KMS-11 (cell line): ENCODE data around the gene VAC14.

ENCODE experiments used
- H2AFZ ChIP-seq: fragments of 200-600 bp; sonication (generic); 2 replicates; pipeline ENCODE4 v1.6.1; 2016; ENCODE audit warnings: antibody characterized with exemption, mixed run types, low read depth
- H3K27ac ChIP-seq: fragments of 200-600 bp; sonication (generic); 2 replicates; pipeline ENCODE4 v1.6.1; 2016; ENCODE audit warnings: mild to moderate bottlenecking, mixed run types
- H3K27me3 ChIP-seq: fragments of 200-600 bp; sonication (generic); 2 replicates; pipeline ENCODE4 v1.6.1; 2017; ENCODE audit warnings: mild to moderate bottlenecking, low read depth, mixed run types, moderate library complexity; ENCODE audit not compliant: insufficient read depth
- H3K36me3 ChIP-seq: fragments of 200-600 bp; sonication (generic); 2 replicates; pipeline ENCODE4 v1.6.1; 2017; ENCODE audit warnings: mild to moderate bottlenecking, mixed run types; ENCODE audit not compliant: insufficient read depth
- H3K4me1 ChIP-seq: fragments of 200-600 bp; sonication (generic); 2 replicates; pipeline ENCODE4 v1.6.1; 2016; ENCODE audit warnings: mild to moderate bottlenecking, low read depth, mixed run types; ENCODE audit not compliant: poor library complexity, severe bottlenecking
- H3K4me2 ChIP-seq: fragments of 200-600 bp; sonication (generic); 2 replicates; pipeline ENCODE4 v1.7.0; 2016; ENCODE audit warnings: mild to moderate bottlenecking, mixed run types
- H3K4me3 ChIP-seq: fragments of 200-600 bp; sonication (generic); IDR thresholded peaks from 2 replicates; pipeline ENCODE4 v1.6.1; 2017; ENCODE audit warnings: low read depth, low read length, mixed read lengths; ENCODE audit not compliant: insufficient read depth
- H3K79me2 ChIP-seq: fragments of 200-600 bp; sonication (generic); 2 replicates; pipeline ENCODE4 v1.6.1; 2016; ENCODE audit warnings: low read depth, mixed run types; ENCODE audit not compliant: insufficient read depth
- H3K9ac ChIP-seq: fragments of 200-600 bp; sonication (generic); 2 replicates; pipeline ENCODE4 v1.6.1; 2016; ENCODE audit warnings: mild to moderate bottlenecking, mixed run types
- H4K20me1 ChIP-seq: fragments of 200-600 bp; sonication (generic); 2 replicates; pipeline ENCODE4 v1.6.1; 2016; ENCODE audit warnings: mild to moderate bottlenecking, mixed run types; ENCODE audit not compliant: insufficient read depth
- CTCF ChIP-seq: fragments of 200-600 bp; sonication (generic); conservative IDR thresholded peaks from 2 replicates; pipeline ENCODE4 v1.6.1; 2017; ENCODE audit warnings: low read depth, mild to moderate bottlenecking, antibody characterized with exemption, low read length, moderate library complexity, mixed read lengths

Gene VAC14

GRCh38 chr16:70691223-70692129, 109.5 kb downstream of the VAC14 start:
- H3K79me2 ChIP-seq = no peaks in the 10 kb centered on the region
- no peak for TF ChIP-seq CTCF
- no peak overlapping the region for H2AFZ ChIP-seq
- no peaks in the 10 kb centered on the region for H3K36me3 ChIP-seq
- no peak overlapping the region for H3K4me3 ChIP-seq
- no peaks in the 10 kb centered on the region for H4K20me1 ChIP-seq
- no peak overlapping the region for H3K27ac ChIP-seq
- H3K4me1 ChIP-seq = peaks cover 9% of the 10 kb centered on the region
- no peaks in the 10 kb centered on the region for H3K27me3 ChIP-seq
- H3K4me2 ChIP-seq = no peak overlapping the region
- no peak overlapping the region for H3K9ac ChIP-seq

- no peak overlapping the region for H3K9ac ChIP-seq
Observed at GRCh38 chr16:70689970-70690891, 110.7 kb downstream of the VAC14 start.

DNA sequence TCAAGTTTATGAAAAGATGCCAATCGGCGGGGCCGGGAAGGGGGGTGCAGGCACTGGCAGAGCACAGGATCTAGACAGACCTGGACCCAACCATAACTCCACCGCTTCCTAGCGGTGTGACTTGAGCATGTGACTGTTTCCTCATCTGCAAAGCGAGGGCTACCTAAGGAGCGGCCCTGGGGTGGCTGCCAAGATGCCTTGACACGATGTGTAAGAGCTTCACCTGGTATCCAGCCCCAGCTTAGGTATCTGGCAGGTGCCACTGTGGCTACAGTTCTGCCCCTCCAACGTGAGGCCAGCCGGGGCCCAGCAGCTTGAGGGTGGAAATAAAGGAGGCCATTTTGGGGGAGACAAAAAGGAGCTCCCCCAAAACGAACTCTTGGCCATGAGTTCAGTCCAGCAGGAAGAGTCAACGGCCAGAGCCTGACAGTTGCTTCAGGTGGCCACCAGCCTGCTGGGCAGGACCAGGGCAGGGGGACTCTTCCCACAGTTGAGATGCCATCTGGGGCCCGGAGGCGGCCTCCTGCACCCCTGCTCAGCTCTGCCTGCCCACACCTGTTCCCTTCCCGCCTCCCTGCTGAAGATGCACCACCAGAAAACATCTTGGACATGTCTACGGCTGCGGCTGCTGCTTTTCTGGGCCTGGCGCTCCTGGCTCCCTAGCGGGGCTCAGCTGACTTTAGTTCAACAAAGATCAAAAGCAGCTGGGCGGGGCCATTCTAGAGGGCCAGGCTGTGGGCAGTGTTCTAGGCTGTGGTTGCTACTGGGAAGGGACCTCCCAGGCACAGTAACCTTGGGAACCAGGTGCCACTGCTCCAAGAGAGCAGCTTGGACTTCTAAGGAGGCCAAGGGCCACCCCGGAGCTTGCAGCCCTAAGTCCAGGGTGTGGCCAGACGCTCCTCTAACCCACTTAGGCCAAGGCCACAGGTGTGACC, 111.7 kb downstream of the VAC14 start:
- no peak overlapping the region for H3K4me3 ChIP-seq
- no peak overlapping the region for H3K27ac ChIP-seq
- H3K4me2 ChIP-seq = no peak overlapping the region
- no peaks in the 10 kb centered on the region for H3K27me3 ChIP-seq
- no peak for TF ChIP-seq CTCF
- H3K36me3 ChIP-seq = no peaks in the 10 kb centered on the region
- H4K20me1 ChIP-seq = no peaks in the 10 kb centered on the region
- no peak overlapping the region for H2AFZ ChIP-seq
- H3K9ac ChIP-seq = no peak overlapping the region
- H3K4me1 ChIP-seq = no peaks in the 10 kb centered on the region
- H3K79me2 ChIP-seq = no peaks in the 10 kb centered on the region

More at GRCh38 chr16:70689970-70690891, 110.7 kb downstream of the VAC14 start:
- Histone ChIP-seq H3K4me1 (no peaks in the 10 kb centered on the region), H3K79me2 (no peaks in the 10 kb centered on the region), H3K36me3 (no peaks in the 10 kb centered on the region), H4K20me1 (no peaks in the 10 kb centered on the region), H3K4me3 (no peak overlapping the region), H3K27me3 (no peaks in the 10 kb centered on the region), H2AFZ (no peak overlapping the region), H3K4me2 (no peak overlapping the region), H3K27ac (no peak overlapping the region)
- TF ChIP-seq CTCF = no peak

DNA sequence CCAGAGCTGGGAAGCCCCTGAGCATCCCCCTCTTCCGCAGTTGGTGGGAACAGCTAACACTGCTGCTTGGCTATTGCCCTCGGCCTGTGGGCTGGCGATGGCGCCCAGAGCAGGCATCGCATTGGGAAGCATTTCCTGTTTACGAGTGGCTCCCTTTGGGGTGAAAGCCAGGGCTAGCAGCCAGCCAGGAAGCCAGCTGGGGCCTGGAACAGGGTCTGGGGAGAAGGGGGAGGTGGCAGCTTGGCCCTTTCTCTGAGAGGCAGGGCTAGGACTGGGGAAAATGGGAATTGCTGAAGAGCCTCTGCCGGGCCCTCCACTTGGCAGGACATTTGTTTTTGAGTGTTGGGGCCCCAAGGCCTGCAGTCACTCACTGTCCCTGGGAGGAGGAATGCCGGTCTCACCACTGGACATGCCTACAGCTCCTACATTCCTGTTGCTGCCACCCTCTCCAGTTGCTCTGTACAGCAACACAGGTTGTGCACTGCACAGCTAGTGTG, 112.7 kb downstream of the VAC14 start:
- no peak overlapping the region for H3K9ac ChIP-seq
- TF ChIP-seq CTCF = no peak
- no peaks in the 10 kb centered on the region for H4K20me1 ChIP-seq
- no peak overlapping the region for H2AFZ ChIP-seq
- no peak overlapping the region for H3K4me3 ChIP-seq
- H3K4me2 ChIP-seq = no peak overlapping the region
- no peaks in the 10 kb centered on the region for H3K27me3 ChIP-seq
- H3K36me3 ChIP-seq = no peaks in the 10 kb centered on the region
- no peaks in the 10 kb centered on the region for H3K4me1 ChIP-seq
- H3K27ac ChIP-seq = no peak overlapping the region
- no peaks in the 10 kb centered on the region for H3K79me2 ChIP-seq
